GM12878 (cell line): ENCODE data around the gene SORBS2. TPM values are rescaled to one million over a fixed set of nuclear protein-coding genes. Genes with fewer than 3 reads are reported as not detected.

Experiments used
- ATAC-seq: fragments of 200-7000 bp; cut with Tn5 transposase; 3 replicates; pipeline ENCODE4 v1.9.1; 2020; ENCODE audit warnings: mild to moderate bottlenecking, moderate library complexity
- BruUV-seq: library from RNA; stranded (reverse); fragments of 400-500 nt; replicated peaks from 2 replicates; lab custom pipeline; 2021; lab: Mats Ljungman, UMichigan
- CTCF ChIA-PET: fragments of 300-600 bp; sonication (Branson Sonifier 250); formaldehyde crosslinking; extraction: SDS; loops from one replicate; lab custom pipeline; 2021; ENCODE audit warnings: inconsistent platforms; lab: Yijun Ruan, JAX
- POLR2A ChIA-PET: fragments of 350-600 bp; formaldehyde crosslinking; extraction: SDS; loops from one replicate; lab custom pipeline; 2021; ENCODE audit warnings: inconsistent platforms; lab: Charles Lee
- RAD21 ChIA-PET: fragments of 300-600 bp; sonication (Branson Sonifier 250); formaldehyde crosslinking; loops from one replicate; lab custom pipeline; 2023; ENCODE audit warnings: antibody characterized with exemption; ENCODE audit not compliant: unreplicated experiment; lab: Charles Lee
- SMC1A ChIA-PET: fragments of 300-600 bp; sonication (Branson Sonifier 250); formaldehyde crosslinking; loops from one replicate; lab custom pipeline; 2023; ENCODE audit not compliant: unreplicated experiment, uncharacterized antibody; lab: Charles Lee
- DNase-seq: peaks from one replicate; pipeline ENCODE4 v3.0.0-alpha.2; 2011; ENCODE audit warnings: low read depth, low spot score
- FAIRE-seq: peaks from 3 replicates; lab custom pipeline; 2011; peaks lifted over from hg19 to GRCh38; lab: Jason Lieb, UNC
- H2AFZ ChIP-seq: 2 replicates; pipeline ENCODE4 v1.6.0; 2011; ENCODE audit warnings: low read depth, low read length, control low read depth; ENCODE audit not compliant: control insufficient read depth
- H3K27ac ChIP-seq: 2 replicates; pipeline ENCODE4 v1.5.1; 2011; ENCODE audit warnings: control low read depth; ENCODE audit not compliant: control insufficient read depth, insufficient read depth
- H3K27me3 ChIP-seq, 2 experiments: replicated peaks in 1 of 2; 2 replicates each; pipeline versions ENCODE4 v1.6.0 to v1.6.1; 2011; ENCODE audit warnings: low read length in 1 of 2; ENCODE audit not compliant: control insufficient read depth in 2 of 2, insufficient read depth in 2 of 2
- H3K36me3 ChIP-seq, 2 experiments: 2 replicates each; pipeline ENCODE4 v1.5.1; 2011; ENCODE audit warnings: low read length in 1 of 2; ENCODE audit not compliant: control insufficient read depth in 2 of 2, insufficient read depth in 2 of 2
- H3K4me1 ChIP-seq: 2 replicates; pipeline ENCODE4 v1.6.1; 2011; ENCODE audit warnings: mild to moderate bottlenecking, low read length, moderate library complexity, mixed read lengths; ENCODE audit not compliant: control insufficient read depth, insufficient read depth
- H3K4me2 ChIP-seq: 2 replicates; pipeline ENCODE4 v1.6.0; 2011; ENCODE audit warnings: control low read depth; ENCODE audit not compliant: control insufficient read depth, insufficient read depth
- H3K4me3 ChIP-seq: fragments of 200-600 bp; sonication (generic); 2 replicates; pipeline ENCODE4 v1.5.1; 2016
- H3K79me2 ChIP-seq: 2 replicates; pipeline ENCODE4 v1.6.0; 2011; ENCODE audit warnings: low read length; ENCODE audit not compliant: control insufficient read depth, insufficient read depth
- H3K9ac ChIP-seq: 2 replicates; pipeline ENCODE4 v1.8.0; 2011; ENCODE audit warnings: low read length, control low read depth, mixed read lengths; ENCODE audit not compliant: control insufficient read depth, insufficient read depth
- H3K9me3 ChIP-seq: replicated peaks from 3 replicates; pipeline ENCODE4 v1.5.1; 2011; ENCODE audit warnings: mild to moderate bottlenecking, low read length; ENCODE audit not compliant: control insufficient read depth, insufficient read depth
- H4K20me1 ChIP-seq: 2 replicates; pipeline ENCODE4 v1.6.0; 2011; ENCODE audit not compliant: control insufficient read depth, insufficient read depth
- ATF2 ChIP-seq: IDR thresholded peaks from 2 replicates; pipeline ENCODE4 v1.6.1; 2012; ENCODE audit warnings: low read length, inconsistent platforms
- BHLHE40 ChIP-seq, 2 experiments: fragments of 450-650 bp in 1 of 2; IDR thresholded peaks; 2 replicates each; pipeline ENCODE4 v1.6.1; 2011 to 2017; ENCODE audit warnings: low read depth in 2 of 2, borderline replicate concordance in 1 of 2, improper control_type of control experiment in 1 of 2, low read length in 1 of 2, mild to moderate bottlenecking in 1 of 2
- E2F4 ChIP-seq: IDR thresholded peaks from 2 replicates; pipeline ENCODE4 v1.6.1; 2012; ENCODE audit warnings: low read depth, low read length, improper control_type of control experiment
- ELK1 ChIP-seq: IDR thresholded peaks from 2 replicates; pipeline ENCODE4 v1.6.1; 2012; ENCODE audit warnings: low read depth, low read length, improper control_type of control experiment
- GABPA ChIP-seq: IDR thresholded peaks from 2 replicates; pipeline ENCODE4 v1.6.1; 2014; ENCODE audit warnings: antibody characterized with exemption, low read depth, mild to moderate bottlenecking, inconsistent platforms
- IKZF2 ChIP-seq, 2 experiments: fragments of 450-650 bp; IDR thresholded peaks; 2 replicates each; pipeline ENCODE4 v1.6.1; 2017; ENCODE audit warnings: mild to moderate bottlenecking in 2 of 2, moderate library complexity in 2 of 2
- MAX ChIP-seq: IDR thresholded peaks from 2 replicates; pipeline ENCODE4 v1.6.1; 2012; ENCODE audit warnings: low read depth, low read length, improper control_type of control experiment
- MEF2B ChIP-seq: fragments of 450-650 bp; IDR thresholded peaks from 2 replicates; pipeline ENCODE4 v1.6.1; 2018; ENCODE audit warnings: mild to moderate bottlenecking, moderate library complexity; ENCODE audit not compliant: partially characterized antibody, poor library complexity, severe bottlenecking
- MYC ChIP-seq: IDR thresholded peaks from 2 replicates; pipeline ENCODE4 v1.6.1; 2011; ENCODE audit warnings: mild to moderate bottlenecking, low read length, moderate library complexity, inconsistent platforms; ENCODE audit not compliant: insufficient read depth, insufficient replicate concordance, insufficient read length, severe bottlenecking
- NFXL1 ChIP-seq: fragments of 450-650 bp; IDR thresholded peaks from 2 replicates; pipeline ENCODE4 v1.6.1; 2017; ENCODE audit warnings: antibody characterized with exemption, mild to moderate bottlenecking, borderline replicate concordance
- NR2F1 ChIP-seq: fragments of 450-650 bp; conservative IDR thresholded peaks from 2 replicates; pipeline ENCODE4 v1.6.1; 2017; ENCODE audit warnings: mild to moderate bottlenecking
- PML ChIP-seq: IDR thresholded peaks from 2 replicates; pipeline ENCODE4 v1.6.1; 2012; ENCODE audit warnings: low read length, inconsistent platforms
- POLR2A ChIP-seq: IDR thresholded peaks from 2 replicates; pipeline ENCODE4 v1.6.1; 2011; ENCODE audit warnings: low read depth, mild to moderate bottlenecking, low read length
- YY1 ChIP-seq: IDR thresholded peaks from 2 replicates; pipeline ENCODE4 v1.6.1; 2011; ENCODE audit warnings: low read depth, mild to moderate bottlenecking, low read length
- ZNF217 ChIP-seq: fragments of 450-650 bp; IDR thresholded peaks from 2 replicates; pipeline ENCODE4 v1.6.1; 2017; ENCODE audit warnings: antibody characterized with exemption, mild to moderate bottlenecking
- ZNF592 ChIP-seq: fragments of 450-650 bp; IDR thresholded peaks from 2 replicates; pipeline ENCODE4 v1.6.1; 2017; ENCODE audit warnings: mild to moderate bottlenecking, moderate library complexity
- WGBS: methylation state at CpG from one replicate; pipeline ENCODE4 v1.1.6; 2016; ENCODE audit warnings: low lambda C conversion rate; ENCODE audit not compliant: insufficient replicate concordance, insufficient coverage; ENCODE audit errors: missing lambda C conversion rate; 5-methylcytosine and 5-hydroxymethylcytosine counted together
- in situ Hi-C: fragments of 300-500 bp; cut with MboI; formaldehyde crosslinking; loops from 9 replicates; pipeline ENCODE4 v1.14.3; 2018; ENCODE audit warnings: mixed read lengths
- intact Hi-C: fragments of 100-400 bp; cut with micrococcal nuclease; formaldehyde crosslinking; loops from one replicate; pipeline ENCODE4 v1.14.2; 2022; ENCODE audit not compliant: unreplicated experiment
- polyA plus RNA-seq, 11 experiments: library from polyadenylated mRNA; depleted of rRNA in 4 of 11; unstranded in 6 of 11; stranded (reverse) in 5 of 11; fragments of >200 nt; fragmentation: Nextera tagmentation in 4 of 11; fragmentation: Illumina TruSeq in 1 of 11; extraction: Ambion mirVana in 4 of 11; extraction: Trizol in 1 of 11; gene quantifications; 1 replicate in 1 of 11; 2 replicates in 10 of 11; pipeline versions ENCODE4 v1.2.1 to v1.2.3, GENCODE V29; 2011 to 2016; ENCODE audit warnings: inconsistent platforms in 2 of 11, missing spikeins in 2 of 11, low read depth in 1 of 11
- total RNA-seq, 4 experiments: library from RNA; depleted of rRNA in 3 of 4; stranded (reverse); fragments of >200 nt in 3 of 4; fragmentation: Illumina TruSeq in 1 of 4; extraction: Trizol in 1 of 4; gene quantifications; 2 replicates each; pipeline versions ENCODE4 v1.2.1 to v1.2.3, GENCODE V29; 2013 to 2021

SORBS2 gene
- total and polyA plus RNA-seq, 10 of the 15 experiments (the other 5 are each of a cell fraction or from before 2014, with no cell fraction given), result 0.06 to 3.0 (median 0.79) TPM

- in situ Hi-C loops, result no loop called here
- SMC1A ChIA-PET, result interaction anchor here (1.1 kb wide), 1 partner anchor 56 kb away, joined by 3 read pairs; no protein-coding TSS in a partner anchor
- TF ChIP-seq YY1 (no peak), ZNF217 (no peak), IKZF2 (IDR thresholded peaks at IDR 0.05) (no peak), BHLHE40 (IDR thresholded peaks at IDR 0.05; ENCODE audit: borderline replicate concordance in 1 of 2, low read depth in 2 of 2, low read length in 1 of 2) (no peak), MAX (no peak), GABPA (no peak), MYC (no peak), NFXL1 (no peak), NR2F1 (no peak), ZNF592 (no peak), PML (no peak), ATF2 (no peak), POLR2A (no peak), MEF2B (no peak), E2F4 (no peak), ELK1 (no peak)
Observed at GRCh38 chr4:185542626-185543315, 269.2 kb downstream of the SORBS2 start.

More at GRCh38 chr4:185542626-185543315, 269.2 kb downstream of the SORBS2 start:
- ChIA-PET CTCF (no interaction called here), RAD21 (no interaction called here), POLR2A (interaction anchor here (0.7 kb wide), 1 partner anchor 1428 kb away, joined by 3 read pairs; no protein-coding TSS in a partner anchor)
- no peak overlapping the region for H3K9ac ChIP-seq
- no peak overlapping the region for H3K27ac ChIP-seq
- no peaks in the 10 kb centered on the region for H3K4me1 ChIP-seq
- 63% methylated on average over 14 of the region's 14 CpGs for WGBS
- no peaks in the 10 kb centered on the region; a peak in 2 of 4 replicates for H3K27me3 ChIP-seq
- intact Hi-C loops, result no loop called here
- H3K79me2 ChIP-seq, result no peaks in the 10 kb centered on the region
- no peak overlapping the region for H3K4me2 ChIP-seq
- BruUV-seq, result no TSS peak
- no peak overlapping the region for H2AFZ ChIP-seq
- ATAC-seq (no peak), FAIRE-seq (no peak), DNase-seq (no peak)
- H3K4me3 ChIP-seq, result no peak overlapping the region
- no peaks in the 10 kb centered on the region for H4K20me1 ChIP-seq
- no peaks in the 10 kb centered on the region for H3K36me3 ChIP-seq
- H3K9me3 ChIP-seq, result no peaks in the 10 kb centered on the region; the same call in 2 of the 3 replicates
